Ectodermal cell (in vitro differentiated cells): ENCODE results near the gene ZNF439.
"Not testable (repeated sequence)": the region's sequence is repeated elsewhere in the genome, so short reads cannot be mapped to it uniquely, and the experiment has no call there.

Experiments
- H3K27ac ChIP-seq: 2 replicates; pipeline ENCODE4 v1.7.0; 2013; ENCODE audit warnings: mild to moderate bottlenecking, low read depth, low read length; ENCODE audit not compliant: insufficient read depth, poor library complexity, severe bottlenecking
- H3K27me3 ChIP-seq: 2 replicates; pipeline ENCODE4 v1.7.0; 2013; ENCODE audit warnings: mild to moderate bottlenecking, low read length; ENCODE audit not compliant: insufficient read depth, control insufficient read depth, poor library complexity, severe bottlenecking
- H3K36me3 ChIP-seq: one replicate; pipeline ENCODE4 v1.7.0; 2013; ENCODE audit warnings: low read length; ENCODE audit not compliant: control insufficient read depth, insufficient read depth
- H3K4me1 ChIP-seq: one replicate; pipeline ENCODE4 v1.7.0; 2013; ENCODE audit warnings: low read length; ENCODE audit not compliant: control insufficient read depth, insufficient read depth
- H3K4me3 ChIP-seq: 2 replicates; pipeline ENCODE4 v1.7.0; 2013; ENCODE audit warnings: low read depth, low read length, control low read depth; ENCODE audit not compliant: insufficient read depth
- H3K9me3 ChIP-seq: 2 replicates; pipeline ENCODE4 v1.7.0; 2013; ENCODE audit warnings: mild to moderate bottlenecking, low read length, moderate library complexity; ENCODE audit not compliant: control insufficient read depth
- WGBS, 2 experiments: methylation state at CpG; one replicate each; pipeline ENCODE4 v1.1.7; 2013; ENCODE audit warnings: missing lambda C conversion rate in 2 of 2; 5-methylcytosine and 5-hydroxymethylcytosine counted together

Gene ZNF439

DNA sequence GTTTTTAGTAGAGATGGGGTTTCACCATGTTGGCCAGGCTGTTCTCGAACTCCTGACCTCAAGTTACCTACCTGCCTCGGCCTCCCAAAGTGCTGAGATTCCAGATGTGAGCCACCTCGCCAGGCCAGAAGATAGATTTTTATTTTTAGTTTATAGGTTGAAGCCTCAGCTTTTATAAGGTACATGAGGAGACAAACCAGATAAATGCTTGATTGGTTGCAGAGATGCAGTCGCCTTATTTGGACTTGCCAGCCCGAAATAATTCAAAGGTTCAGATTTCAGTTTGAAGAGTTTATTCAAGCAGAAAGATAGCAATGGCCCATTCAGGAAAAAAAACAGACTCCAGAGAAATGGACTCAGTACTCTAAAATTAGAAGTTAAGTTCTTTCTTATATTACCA is 42.1 kb downstream of the ZNF439 start:
- no peak overlapping the region for H3K4me3 ChIP-seq
- H3K36me3 ChIP-seq, result peaks cover 48% of the 10 kb centered on the region
- WGBS, 2 experiments, result 83 to 89% methylated on average over 5 of the region's 5 CpGs

GRCh38 chr19:11894851-11895250 is 46.3 kb downstream of the ZNF439 start:
- H3K4me3 ChIP-seq, result no peak overlapping the region
- WGBS, 2 experiments, result 97% methylated on average over 6 of the region's 6 CpGs
- H3K36me3 ChIP-seq, result peaks cover 63% of the 10 kb centered on the region
- peaks cover 4% of the 10 kb centered on the region for H3K9me3 ChIP-seq
- no peaks in the 10 kb centered on the region for H3K4me1 ChIP-seq
- H3K27ac ChIP-seq, result no peak overlapping the region
- no peaks in the 10 kb centered on the region for H3K27me3 ChIP-seq

More for the DNA sequence above, 42.1 kb downstream of the ZNF439 start:
- Histone ChIP-seq H3K9me3 (peaks cover 4% of the 10 kb centered on the region), H3K27ac (no peak overlapping the region), H3K4me1 (no peaks in the 10 kb centered on the region), H3K27me3 (no peaks in the 10 kb centered on the region)

DNA sequence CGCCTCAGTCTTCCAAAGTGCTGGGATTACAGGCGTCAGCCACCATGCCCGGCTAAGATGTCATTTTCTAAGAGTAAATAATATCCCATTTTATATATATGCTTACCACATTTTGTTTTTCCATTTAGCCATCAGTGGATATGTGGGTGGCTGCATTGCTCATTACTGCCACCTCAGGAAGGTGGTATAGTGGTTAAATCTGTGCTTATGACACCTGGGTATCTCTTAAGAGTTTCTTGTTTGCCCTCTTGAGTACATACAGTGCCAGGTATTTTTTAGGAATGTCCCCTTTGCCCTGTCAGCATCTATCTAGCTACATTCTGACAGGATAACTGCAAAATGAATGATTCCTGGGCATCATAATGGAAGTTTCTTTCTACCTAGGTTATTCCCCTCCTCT is 53.7 kb downstream of the ZNF439 start:
- H3K27me3 ChIP-seq, result no peaks in the 10 kb centered on the region
- H3K36me3 ChIP-seq, result peaks cover 63% of the 10 kb centered on the region
- H3K27ac ChIP-seq, result no peak overlapping the region
- H3K9me3 ChIP-seq, result peaks cover 32% of the 10 kb centered on the region
- no peaks in the 10 kb centered on the region for H3K4me1 ChIP-seq
- 92 to 96% methylated on average over 3 of the region's 3 CpGs for WGBS, 2 experiments
- H3K4me3 ChIP-seq, result no peak overlapping the region

GRCh38 chr19:11905928-11906327 is 57.4 kb downstream of the ZNF439 start:
- WGBS, 2 experiments, result 96 to 97% methylated on average over 3 of the region's 3 CpGs
- Histone ChIP-seq H3K27ac (no peak overlapping the region), H3K4me1 (no peaks in the 10 kb centered on the region), H3K4me3 (no peak overlapping the region), H3K27me3 (no peaks in the 10 kb centered on the region), H3K36me3 (peaks cover 49% of the 10 kb centered on the region), H3K9me3 (peaks cover 30% of the 10 kb centered on the region)

GRCh38 chr19:11911937-11912336 is 63.4 kb downstream of the ZNF439 start:
- not testable (repeated sequence) for H3K9me3 ChIP-seq

GRCh38 chr19:11914417-11915051 is 66.0 kb downstream of the ZNF439 start:
- H3K9me3 ChIP-seq, result not testable (repeated sequence)
- WGBS, 2 experiments, result 93 to 97% methylated on average over 4 of the region's 4 CpGs
- peaks cover 21% of the 10 kb centered on the region for H3K36me3 ChIP-seq

More at GRCh38 chr19:11911937-11912336, 63.4 kb downstream of the ZNF439 start:
- H3K4me3 ChIP-seq, H3K27ac ChIP-seq, H3K27me3 ChIP-seq, H3K4me1 ChIP-seq: not testable (repeated sequence)
- 100% methylated on average over 1 of the region's 1 CpG for WGBS, 2 experiments
- peaks cover 21% of the 10 kb centered on the region for H3K36me3 ChIP-seq

More at GRCh38 chr19:11914417-11915051, 66.0 kb downstream of the ZNF439 start:
- H3K27ac ChIP-seq, H3K4me1 ChIP-seq, H3K4me3 ChIP-seq, H3K27me3 ChIP-seq: not testable (repeated sequence)
